Stimulated activated CD4-positive, alpha-beta T cell treated with anti-CD3 and anti-CD28 coated beads, Interleukin-15, amount 100 ng/mL, for 48 hours (primary cell): Measurements from ENCODE around the gene UST.
"Not testable (repeated sequence)": the region's sequence is repeated elsewhere in the genome, so short reads cannot be mapped to it uniquely, and the experiment has no call there.

Experiments used
- DNase-seq, 2 donors: peaks; one replicate each; pipeline ENCODE4 v3.0.0-alpha.2; 2020; ENCODE audit warnings: low read depth in 2 of 2

Gene UST

GRCh38 chr6:148868314-148868713 lies 121.5 kb downstream of the UST start:
- DNase-seq: no peak

- no peak for DNase-seq
Measured at GRCh38 chr6:148868901-148869300, 122.1 kb downstream of the UST start.

- DNase-seq: no peak
Measured at GRCh38 chr6:148869585-148869984, 122.8 kb downstream of the UST start.

GRCh38 chr6:148873154-148873553 lies 126.3 kb downstream of the UST start:
- no peak for DNase-seq

- no peak for DNase-seq
Measured at GRCh38 chr6:148873868-148874267, 127.0 kb downstream of the UST start.

DNA sequence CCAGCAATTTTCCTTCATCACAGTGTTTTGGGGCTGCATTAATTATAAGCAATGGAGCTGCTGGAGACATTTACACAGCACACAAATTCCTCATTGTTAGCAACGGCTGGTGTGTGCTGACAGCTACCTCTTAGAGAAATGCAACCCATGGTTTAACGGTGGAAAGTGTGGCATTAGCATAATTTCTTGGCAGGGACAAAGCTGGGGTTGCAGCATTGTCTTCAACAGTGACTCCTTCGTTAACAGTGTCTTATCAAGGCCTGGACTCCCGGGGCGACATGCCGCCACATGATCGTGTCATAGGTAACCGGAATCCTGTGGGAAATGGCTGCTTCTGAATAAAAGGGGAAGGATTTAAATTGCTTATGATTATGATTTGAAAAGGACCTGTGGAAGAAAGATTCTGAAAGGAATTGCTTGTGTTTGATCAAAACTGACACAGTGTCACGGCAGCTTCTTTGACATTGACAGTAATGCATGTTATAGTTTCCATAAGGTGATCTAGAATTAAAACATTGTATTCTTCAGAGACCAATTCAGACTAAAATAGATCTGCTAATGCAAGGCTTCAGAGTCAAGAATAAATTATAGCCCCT lies 128.0 kb downstream of the UST start:
- no peak for DNase-seq

GRCh38 chr6:148878683-148879082 lies 131.9 kb downstream of the UST start:
- no peak for DNase-seq

DNA sequence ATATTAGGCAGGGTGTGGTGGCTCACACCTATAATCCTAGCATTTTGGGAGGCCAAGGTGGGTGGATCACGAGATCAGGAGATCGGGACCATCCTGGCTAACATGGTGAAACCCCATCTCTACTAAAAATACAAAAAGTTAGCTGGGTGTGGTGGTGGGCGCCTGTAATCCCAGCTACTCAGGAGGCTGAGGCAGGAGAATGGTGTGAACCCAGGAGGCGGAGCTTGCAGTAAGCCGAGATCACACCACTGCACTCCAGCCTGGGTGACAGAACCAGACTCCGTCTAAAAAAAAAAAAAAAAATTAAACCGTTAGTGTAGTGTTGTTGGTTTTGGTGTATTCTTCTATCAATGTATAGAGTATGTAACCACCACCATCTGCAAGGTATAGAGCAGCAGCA lies 133.9 kb downstream of the UST start:
- not testable (repeated sequence) for DNase-seq

DNA sequence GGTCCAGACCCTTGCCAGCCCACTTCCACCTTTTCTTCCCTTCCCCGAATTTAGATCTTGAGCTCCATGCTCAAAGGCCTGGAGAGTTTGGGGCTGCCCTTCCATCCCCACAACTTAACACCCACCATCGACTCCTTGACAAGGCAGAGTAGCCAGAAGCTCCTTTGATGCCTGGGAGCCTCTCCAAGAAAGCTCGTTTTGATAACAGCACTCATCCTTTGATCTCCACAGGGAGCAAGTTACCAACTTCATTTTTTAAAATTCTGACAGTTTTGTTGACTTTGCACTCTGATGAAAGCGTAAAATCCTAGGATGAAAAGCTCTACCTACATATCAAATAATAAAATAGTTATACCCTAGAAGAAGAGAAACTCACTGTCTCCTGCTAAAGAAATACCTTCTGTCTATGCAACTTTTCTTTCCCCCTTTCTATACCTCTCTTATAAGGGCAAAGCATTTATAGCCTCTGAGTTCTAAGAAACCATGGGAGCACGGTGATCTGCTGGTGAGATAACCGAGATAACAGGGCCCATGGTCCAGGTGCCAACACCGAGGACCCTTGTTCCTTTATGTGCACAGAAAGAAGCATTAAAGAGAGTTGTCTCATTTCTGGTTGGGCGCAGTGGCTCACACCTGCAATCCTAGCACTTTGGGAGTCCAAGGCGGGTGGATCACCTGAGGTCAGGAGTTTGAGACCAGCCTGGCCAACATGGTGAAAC lies 134.9 kb downstream of the UST start:
- no peak for DNase-seq

DNA sequence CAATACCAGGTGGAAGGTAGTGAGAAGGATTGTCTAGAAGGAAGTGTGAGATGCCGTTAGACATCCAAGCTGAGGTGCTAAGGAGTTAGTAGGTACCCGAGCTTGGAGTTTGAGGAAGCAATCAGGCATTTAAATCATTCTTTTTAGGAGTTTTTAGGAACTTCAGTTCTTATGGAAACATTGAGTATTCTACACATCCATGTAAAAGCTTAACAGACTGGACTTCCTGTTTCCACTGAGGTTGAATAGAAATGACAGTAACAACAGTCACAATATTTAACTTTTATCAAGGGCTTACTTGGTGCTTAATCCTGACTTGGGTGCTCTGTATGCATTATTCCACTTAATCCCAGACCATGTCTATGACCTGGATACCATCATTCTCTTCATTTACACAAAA lies 136.4 kb downstream of the UST start:
- no peak for DNase-seq

- no peak for DNase-seq
Measured at GRCh38 chr6:148884461-148884860, 137.6 kb downstream of the UST start.

GRCh38 chr6:148885136-148885865 lies 138.5 kb downstream of the UST start:
- DNase-seq: no peak

- DNase-seq: no peak
Measured at GRCh38 chr6:148885925-148886845, 139.4 kb downstream of the UST start.

DNA sequence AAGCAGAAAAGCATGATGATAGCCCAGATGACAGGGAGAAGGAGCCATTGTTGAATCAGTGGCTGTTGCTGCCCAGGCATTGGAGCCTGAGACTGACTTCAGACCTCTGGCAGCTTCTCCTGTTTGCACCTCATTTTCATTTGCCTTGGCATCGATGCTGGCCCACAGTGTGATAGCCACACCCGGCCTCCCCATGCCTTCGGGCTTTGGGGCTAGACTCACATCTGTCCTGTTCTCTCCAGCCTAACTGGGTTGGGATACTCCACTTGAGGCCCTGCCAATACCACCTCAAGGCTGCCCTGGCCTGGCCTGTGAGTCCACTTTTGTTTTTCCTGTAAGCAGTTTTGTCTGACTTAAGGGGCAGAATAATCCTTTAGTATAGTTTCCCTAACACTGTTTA lies 140.4 kb downstream of the UST start:
- no peak for DNase-seq

GRCh38 chr6:148888856-148889255 lies 142.0 kb downstream of the UST start:
- no peak for DNase-seq

GRCh38 chr6:148890096-148890495 lies 143.3 kb downstream of the UST start:
- no peak for DNase-seq

DNA sequence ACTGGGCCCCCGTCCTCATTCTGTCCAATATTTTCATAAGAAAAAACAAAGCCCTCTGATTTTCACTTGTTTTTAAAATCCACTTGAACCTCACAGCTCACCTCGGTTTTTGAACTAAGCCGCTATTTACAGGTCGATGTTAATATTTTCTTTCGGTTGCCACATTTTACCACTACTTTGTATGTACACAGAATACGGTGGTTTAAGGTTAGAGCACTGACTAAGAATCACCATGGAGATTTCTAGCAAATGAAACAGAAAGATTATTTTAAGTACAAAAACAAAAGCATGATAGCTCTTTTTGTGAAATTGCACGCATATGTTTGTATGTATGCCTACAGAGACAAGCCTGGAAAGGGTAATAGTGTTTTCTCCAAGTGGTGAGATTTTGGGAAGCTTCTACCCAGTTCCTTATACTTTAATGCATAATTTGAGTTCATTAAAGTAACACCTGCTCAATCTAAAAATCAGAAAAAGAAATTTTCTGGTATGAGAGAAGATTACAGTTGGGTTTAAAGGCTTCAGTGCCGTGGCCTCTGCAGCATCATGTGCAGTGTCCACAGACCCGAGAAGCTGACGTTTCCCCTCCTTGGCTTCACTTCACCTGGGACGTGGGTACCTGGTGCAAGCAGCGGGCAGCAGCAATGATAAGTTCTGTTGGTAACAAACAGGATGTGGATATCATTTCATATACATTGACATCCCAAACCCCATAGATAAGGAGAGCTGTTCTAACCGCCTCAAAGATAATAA lies 144.0 kb downstream of the UST start:
- DNase-seq: no peak

GRCh38 chr6:148891405-148891783 lies 144.6 kb downstream of the UST start:
- no peak for DNase-seq

DNA sequence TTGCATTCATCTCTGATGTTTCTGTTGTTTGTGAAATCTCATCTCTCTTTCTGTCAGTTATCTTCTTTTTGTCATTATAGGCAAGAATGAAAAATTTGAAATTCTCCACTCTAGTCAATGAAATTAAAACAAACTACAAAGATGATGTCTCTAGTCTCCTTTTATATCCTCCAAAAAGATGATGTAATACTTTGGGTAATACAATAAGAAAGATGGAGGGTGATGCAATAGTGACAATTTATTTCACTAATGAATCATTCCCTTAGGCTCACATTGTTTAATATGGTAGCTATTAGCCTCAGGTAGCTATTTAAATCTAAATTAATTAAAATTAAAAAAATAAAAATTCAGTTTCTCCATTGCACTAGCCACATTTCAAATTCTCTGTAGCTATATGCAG lies 145.4 kb downstream of the UST start:
- DNase-seq: no peak

DNA sequence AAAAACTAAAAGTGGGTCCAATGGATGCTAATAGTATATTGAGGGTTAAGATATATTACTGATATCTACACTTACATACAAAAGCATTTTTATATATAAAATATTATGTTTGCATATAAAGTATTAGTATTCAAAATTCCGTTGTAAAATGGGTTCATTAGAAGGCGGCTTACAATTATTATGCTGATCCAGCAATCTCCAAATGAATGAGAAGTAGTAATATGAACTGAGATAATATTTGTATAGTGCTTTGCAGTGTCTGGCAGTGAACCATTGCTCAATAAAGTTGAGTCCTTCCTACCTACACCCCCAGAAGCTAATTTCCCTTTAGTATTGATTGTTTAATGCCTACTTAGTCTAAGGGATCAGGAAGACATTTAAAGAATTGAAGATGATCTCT lies 146.2 kb downstream of the UST start:
- no peak for DNase-seq

- DNase-seq: no peak
Measured at GRCh38 chr6:148893481-148893880, 146.7 kb downstream of the UST start.
